ENCODE results near the gene ENC1.

ENC1 gene

GRCh38 chr5:74657165-74657564 lies 16.6 kb upstream of the ENC1 start:
- no peak for DNase-seq (ENCODE audit: low spot score)

GRCh38 chr5:74655716-74656115 lies 15.2 kb upstream of the ENC1 start:
- no peak for DNase-seq (ENCODE audit: low spot score)

GRCh38 chr5:74655206-74655605 lies 14.7 kb upstream of the ENC1 start:
- DNase-seq (ENCODE audit: low spot score), result no peak

- DNase-seq (ENCODE audit: low spot score), result no peak
Observed at GRCh38 chr5:74653991-74654390, 13.5 kb upstream of the ENC1 start.

- no peak for DNase-seq (ENCODE audit: low spot score)
Observed at GRCh38 chr5:74652576-74652975, 12.0 kb upstream of the ENC1 start.

GRCh38 chr5:74651710-74652109 lies 11.2 kb upstream of the ENC1 start:
- DNase-seq (ENCODE audit: low spot score), result no peak

GRCh38 chr5:74649421-74649973 lies 9.0 kb upstream of the ENC1 start:
- no peak for DNase-seq (ENCODE audit: low spot score)

- peak; percentile 68 for DNase-seq (ENCODE audit: low spot score)
Observed at GRCh38 chr5:74648835-74649293, 8.3 kb upstream of the ENC1 start.

GRCh38 chr5:74647096-74647495 lies 6.6 kb upstream of the ENC1 start:
- no peak for DNase-seq (ENCODE audit: low spot score)

- peak; percentile 71 for DNase-seq (ENCODE audit: low spot score)
Observed at GRCh38 chr5:74643111-74643562, 2.6 kb upstream of the ENC1 start.

- no peak for DNase-seq (ENCODE audit: low spot score)
Observed at GRCh38 chr5:74642543-74642863, 2.0 kb upstream of the ENC1 start.

GRCh38 chr5:74641735-74642542 lies 1.4 kb upstream of the ENC1 start:
- no peak for DNase-seq (ENCODE audit: low spot score)

- peak; percentile 67 for DNase-seq (ENCODE audit: low spot score)
Observed at GRCh38 chr5:74640954-74641734, 616 bp upstream of the ENC1 start.

GRCh38 chr5:74639807-74640449 lies 600 bp downstream of the ENC1 start:
- DNase-seq (ENCODE audit: low spot score), result peak; percentile 32

- DNase-seq (ENCODE audit: low spot score), result no peak
Observed at GRCh38 chr5:74638970-74639806, 1.3 kb downstream of the ENC1 start.

GRCh38 chr5:74638544-74638969 lies 2.0 kb downstream of the ENC1 start:
- DNase-seq (ENCODE audit: low spot score), result no peak

- no peak for DNase-seq (ENCODE audit: low spot score)
Observed at GRCh38 chr5:74636552-74636951, 4.0 kb downstream of the ENC1 start.

GRCh38 chr5:74636149-74636548 lies 4.4 kb downstream of the ENC1 start:
- no peak for DNase-seq (ENCODE audit: low spot score)

- no peak for DNase-seq (ENCODE audit: low spot score)
Observed at GRCh38 chr5:74634611-74635286, 5.8 kb downstream of the ENC1 start.

GRCh38 chr5:74633695-74634094 lies 6.8 kb downstream of the ENC1 start:
- no peak for DNase-seq (ENCODE audit: low spot score)

GRCh38 chr5:74632947-74633356 lies 7.6 kb downstream of the ENC1 start:
- DNase-seq (ENCODE audit: low spot score), result no peak
